Panc1 (cell line): Measurements from ENCODE around the gene RGS3.

Source experiments
- CTCF ChIP-seq: fragments of 450-650 bp; IDR thresholded peaks from 2 replicates; pipeline ENCODE4 v1.5.1; 2017; ENCODE audit warnings: mild to moderate bottlenecking
- REST ChIP-seq, 2 experiments: IDR thresholded peaks; 2 replicates each; pipeline ENCODE4 v1.6.1; 2011 to 2012; ENCODE audit warnings: low read depth in 2 of 2, control low read depth in 1 of 2, low read length in 1 of 2, mild to moderate bottlenecking in 1 of 2, moderate library complexity in 1 of 2; ENCODE audit not compliant: insufficient read depth in 1 of 2
- SIN3A ChIP-seq: IDR thresholded peaks from 2 replicates; pipeline ENCODE4 v1.6.1; 2012; ENCODE audit warnings: low read depth, mild to moderate bottlenecking, low read length, moderate library complexity, borderline replicate concordance; ENCODE audit not compliant: insufficient read depth

- TF ChIP-seq CTCF (no peak), REST (IDR thresholded peaks at IDR 0.05; ENCODE audit: insufficient read depth in 1 of 2, low read depth in 2 of 2, low read length in 1 of 2) (no peak), SIN3A (no peak)
Measured at GRCh38 chr9:113580954-113581311, 117.4 kb downstream of the RGS3 start.
